GM20000 (cell line): ENCODE measurements around the gene GRIP1.
A peak's percentile ranks its signal among the peaks of the same experiment; 100 is the strongest.

Source experiments
- DNase-seq: peaks from one replicate; pipeline ENCODE4 v3.0.0; 2012; ENCODE audit warnings: low spot score
- TF ChIP-seq, protein P1 (sequence below): IDR thresholded peaks from 2 replicates; pipeline ENCODE4 v1.5.1; 2012; ENCODE audit warnings: mild to moderate bottlenecking, control low read depth; ENCODE audit errors: extremely low read depth, missing control alignments

GRIP1 gene

DNA sequence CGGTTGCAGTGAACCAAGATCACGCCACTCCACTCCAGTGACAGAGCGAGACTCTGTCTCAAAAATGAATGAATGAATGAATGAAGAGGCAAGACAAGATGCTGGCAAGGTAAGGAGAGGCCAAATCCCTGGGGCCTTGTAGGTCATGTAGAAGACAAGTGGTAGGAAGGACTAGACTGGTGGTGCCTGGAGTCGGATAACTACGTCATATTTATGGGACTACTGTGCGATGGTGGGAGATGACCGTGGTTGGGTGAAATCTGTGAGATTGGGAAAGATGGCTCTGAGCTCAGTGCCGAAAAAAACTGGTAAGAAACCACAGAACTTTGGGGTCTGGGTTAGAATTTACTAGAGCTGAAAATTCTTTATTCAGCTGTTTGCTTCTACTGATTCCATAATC, 326.0 kb downstream of the GRIP1 start:
- no peak for DNase-seq
- TF ChIP-seq, protein P1, sequence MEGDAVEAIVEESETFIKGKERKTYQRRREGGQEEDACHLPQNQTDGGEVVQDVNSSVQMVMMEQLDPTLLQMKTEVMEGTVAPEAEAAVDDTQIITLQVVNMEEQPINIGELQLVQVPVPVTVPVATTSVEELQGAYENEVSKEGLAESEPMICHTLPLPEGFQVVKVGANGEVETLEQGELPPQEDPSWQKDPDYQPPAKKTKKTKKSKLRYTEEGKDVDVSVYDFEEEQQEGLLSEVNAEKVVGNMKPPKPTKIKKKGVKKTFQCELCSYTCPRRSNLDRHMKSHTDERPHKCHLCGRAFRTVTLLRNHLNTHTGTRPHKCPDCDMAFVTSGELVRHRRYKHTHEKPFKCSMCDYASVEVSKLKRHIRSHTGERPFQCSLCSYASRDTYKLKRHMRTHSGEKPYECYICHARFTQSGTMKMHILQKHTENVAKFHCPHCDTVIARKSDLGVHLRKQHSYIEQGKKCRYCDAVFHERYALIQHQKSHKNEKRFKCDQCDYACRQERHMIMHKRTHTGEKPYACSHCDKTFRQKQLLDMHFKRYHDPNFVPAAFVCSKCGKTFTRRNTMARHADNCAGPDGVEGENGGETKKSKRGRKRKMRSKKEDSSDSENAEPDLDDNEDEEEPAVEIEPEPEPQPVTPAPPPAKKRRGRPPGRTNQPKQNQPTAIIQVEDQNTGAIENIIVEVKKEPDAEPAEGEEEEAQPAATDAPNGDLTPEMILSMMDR: no peak

DNA sequence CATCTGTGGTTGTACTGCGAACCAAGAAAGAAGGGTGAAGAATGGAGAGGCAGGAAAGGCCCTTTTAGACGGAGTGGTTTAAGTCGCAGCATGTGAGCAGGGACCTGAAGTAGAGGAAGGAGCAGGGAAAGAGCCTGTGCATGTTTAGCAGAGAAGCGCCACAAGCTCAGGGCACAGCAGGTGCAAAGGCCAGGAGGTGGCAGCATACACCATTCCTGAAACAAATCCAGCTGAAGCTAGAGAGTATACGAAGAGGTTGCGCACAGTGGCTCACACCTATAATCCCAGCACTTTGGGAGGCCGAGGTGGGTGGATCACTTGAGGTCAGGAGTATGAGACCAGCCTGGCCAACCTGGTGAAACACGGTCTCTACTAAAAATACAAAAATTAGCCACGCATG, 326.7 kb downstream of the GRIP1 start:
- peak; percentile 28 for DNase-seq
- TF ChIP-seq, protein P1: no peak

DNA sequence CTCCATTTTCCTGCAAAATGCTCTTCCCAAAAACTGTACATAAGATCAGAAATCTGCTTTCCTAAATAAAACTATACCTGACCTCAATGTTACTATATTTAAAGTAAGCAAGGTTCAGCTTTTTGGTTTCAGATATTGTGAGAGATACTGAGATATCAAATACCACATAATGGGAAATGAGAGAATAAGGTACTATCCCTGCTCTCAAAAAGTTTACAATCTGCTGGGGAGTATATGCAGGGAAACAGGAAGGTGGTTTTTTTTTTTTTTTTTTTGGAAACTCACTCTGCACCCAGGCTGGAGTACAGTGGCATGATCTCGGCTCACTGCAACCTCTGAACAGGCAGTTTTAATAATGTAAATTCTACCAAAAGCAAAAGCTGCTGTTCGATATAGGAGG, 327.6 kb downstream of the GRIP1 start:
- TF ChIP-seq, protein P1: no peak
- DNase-seq: no peak

DNA sequence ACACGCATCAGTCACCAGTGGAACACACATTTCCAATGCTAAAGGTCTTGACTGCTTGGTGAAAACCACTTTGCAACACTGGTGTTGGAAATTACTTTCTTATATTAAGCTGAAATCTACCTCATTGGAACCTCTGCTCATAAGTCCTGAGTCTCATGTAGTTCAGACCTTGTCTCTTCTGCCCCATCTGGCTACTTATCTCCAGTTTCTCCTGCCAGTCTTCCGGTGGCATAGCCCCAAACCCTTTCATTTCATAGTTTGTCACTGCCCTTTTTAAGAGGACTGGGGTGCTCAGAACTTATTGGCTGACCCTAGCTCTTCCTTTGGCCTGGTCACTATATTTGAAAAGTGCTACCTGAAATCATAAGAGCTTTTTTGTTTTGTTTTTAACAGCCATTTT, 332.9 kb downstream of the GRIP1 start:
- DNase-seq: no peak
- TF ChIP-seq, protein P1: no peak

DNA sequence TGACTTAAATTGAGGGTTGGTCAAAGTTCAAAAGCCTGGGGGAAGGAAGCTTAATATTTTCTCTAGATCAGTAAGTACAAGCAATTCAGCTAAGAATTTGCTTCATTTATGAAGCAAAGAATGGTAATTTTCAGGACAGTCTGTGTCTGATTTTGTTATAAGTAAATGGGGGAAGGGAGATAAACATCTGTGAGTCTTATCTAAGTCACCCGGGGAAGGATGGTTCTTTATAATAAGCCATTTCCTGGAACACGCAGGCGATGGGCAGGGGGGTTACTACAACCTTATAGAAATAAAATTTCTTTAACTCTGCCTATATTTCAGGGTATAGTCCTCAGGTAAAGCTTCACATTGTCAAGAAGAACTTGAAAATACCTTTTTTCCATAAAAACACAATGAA, 333.7 kb downstream of the GRIP1 start:
- no peak for DNase-seq
- TF ChIP-seq, protein P1: no peak

DNA sequence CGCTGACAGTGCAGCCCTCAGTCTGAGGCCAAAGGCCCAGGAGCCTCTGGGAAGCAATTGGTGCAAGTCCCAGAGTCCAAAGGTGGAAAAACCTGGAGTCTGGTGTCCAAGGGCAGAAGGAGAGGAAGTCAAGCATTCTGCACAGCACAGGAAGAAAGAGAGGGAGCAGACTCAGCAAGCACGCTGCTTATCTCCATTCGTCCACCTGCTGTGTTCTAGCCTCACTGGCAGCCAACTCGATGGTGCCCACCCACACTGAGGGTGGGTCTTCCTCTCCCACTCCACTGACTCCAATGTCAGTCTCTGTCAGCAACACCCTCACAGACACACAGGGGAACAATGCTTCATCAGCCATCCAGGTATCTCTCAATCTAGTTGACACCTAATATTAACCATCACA, 337.8 kb downstream of the GRIP1 start:
- DNase-seq: no peak
- TF ChIP-seq, protein P1: no peak

DNA sequence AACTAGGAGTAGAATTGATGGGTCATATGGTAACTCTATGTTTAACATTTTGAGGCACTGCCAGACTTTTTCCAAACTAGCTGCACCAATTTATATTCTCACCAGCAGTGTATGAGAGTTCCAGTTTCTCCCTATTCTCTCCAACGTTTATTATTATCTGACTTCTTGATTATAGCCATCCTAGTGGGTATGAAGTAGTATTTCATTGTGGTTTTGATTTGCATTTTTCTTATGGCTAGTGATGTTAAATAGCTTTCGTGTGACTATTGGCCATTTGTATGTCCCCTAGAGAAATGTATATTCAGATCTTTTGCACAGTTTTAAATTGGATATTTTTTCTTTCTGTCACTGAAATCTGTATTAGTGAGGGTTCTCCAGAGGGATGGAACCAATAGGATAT, 338.7 kb downstream of the GRIP1 start:
- no peak for DNase-seq
- TF ChIP-seq, protein P1: no peak
